ENCODE data around the gene SLC15A3. TPM values are rescaled to one million over a fixed set of nuclear protein-coding genes. Genes with fewer than 3 reads are reported as not detected.

Gene SLC15A3
- total and polyA plus RNA-seq, 3 experiments from 2014 or later = 1.2 to 1.5 TPM; not detected in 1

DNA sequence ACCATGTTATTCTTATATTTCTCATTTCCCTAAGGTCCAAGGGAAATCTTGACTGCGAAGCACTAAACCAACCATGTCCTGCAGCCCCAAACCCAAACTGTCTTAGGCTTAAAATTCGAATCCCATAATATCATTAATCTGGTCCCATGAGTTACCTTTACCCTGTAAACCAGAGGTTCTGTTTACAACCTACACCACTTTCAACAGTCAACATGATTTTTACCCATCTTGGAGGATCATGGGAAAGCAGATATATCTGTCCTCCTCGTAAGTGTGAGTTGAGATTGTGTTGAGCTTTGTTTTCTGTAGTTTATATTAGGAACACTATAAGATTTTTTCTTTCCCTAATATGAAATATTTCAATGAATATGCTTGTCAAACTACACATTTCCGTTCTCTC lies 52.0 kb downstream of the SLC15A3 start:
- POLR2A ChIA-PET = interaction anchor here (0.8 kb wide), 1 partner anchor 14 kb away, joined by 6 read pairs; the partner anchor contains the start of gene TMEM109

DNA sequence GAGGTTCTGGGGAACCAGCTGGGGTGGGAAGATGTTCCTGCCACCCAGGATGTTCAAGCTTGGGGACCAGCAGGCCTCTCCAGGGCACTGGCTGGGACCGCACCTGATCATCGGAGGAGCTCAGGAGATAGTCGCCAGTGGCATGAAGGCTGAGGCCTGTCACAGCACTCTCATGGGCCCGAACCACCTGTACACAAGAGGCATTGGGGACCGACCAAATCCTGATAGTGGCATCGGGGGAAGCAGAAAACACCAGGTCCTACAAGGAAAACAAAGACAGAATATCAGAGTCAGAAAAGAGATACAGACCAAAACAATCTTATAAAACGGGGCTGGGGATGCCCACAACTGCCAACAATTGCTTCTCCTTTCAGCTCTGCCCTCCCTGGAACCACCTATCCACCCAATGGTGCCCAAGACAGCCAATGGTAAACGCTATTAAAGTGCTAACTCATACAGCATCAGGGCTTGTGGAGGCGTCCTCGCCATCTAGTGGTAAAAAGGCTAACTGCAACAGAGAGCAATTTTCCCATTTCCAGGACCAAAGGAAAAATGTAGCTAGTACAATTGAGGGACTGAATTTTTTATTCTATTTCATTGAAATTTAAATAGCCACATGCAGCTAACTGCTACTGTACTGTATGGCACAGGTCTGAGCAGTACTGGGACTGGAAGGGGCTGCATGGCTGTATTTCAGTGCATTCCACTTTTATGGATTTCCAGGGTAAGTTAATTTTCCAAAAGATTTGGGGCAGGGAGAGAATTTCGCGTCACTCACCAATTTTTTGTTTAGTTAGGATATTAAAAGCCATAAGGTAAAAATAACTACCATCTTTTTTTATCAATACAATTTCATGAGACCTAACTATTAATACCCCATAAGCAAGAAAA lies 52.7 kb downstream of the SLC15A3 start:
- Histone ChIP-seq H3K9me3 (ENCODE audit: low read length) (no peaks in the 10 kb centered on the region), H3K27me3 (ENCODE audit: insufficient read depth, low read length, poor library complexity, severe bottlenecking) (no peaks in the 10 kb centered on the region), H3K27ac (ENCODE audit: low read depth, low read length) (no peak overlapping the region), H3K4me3 (ENCODE audit: low read length) (no peak overlapping the region), H3K36me3 (ENCODE audit: insufficient read depth, low read length) (peaks cover 81% of the 10 kb centered on the region), H3K4me1 (ENCODE audit: insufficient read depth, low read length) (peaks cover 8% of the 10 kb centered on the region)
- peak overlapping the region in 1 of 7 donors; percentile 15 for H3K4me3 Mint-ChIP-seq
- peak in 4 of 5 donors; percentile 10 to 56 (median 36) for DNase-seq
- no peaks in the 10 kb centered on the region for H3K27me3 Mint-ChIP-seq
- peaks cover 15 to 97% (median 22%) of the 10 kb centered on the region in 3 donors for H3K36me3 Mint-ChIP-seq
- peaks cover 9 to 21% (median 10%) of the 10 kb centered on the region in 3 donors for H3K4me1 Mint-ChIP-seq
- H3K27ac Mint-ChIP-seq = peak overlapping the region in 5 of 8 donors; percentile 23 to 61 (median 38)
- no peaks in the 10 kb centered on the region for H3K9me3 Mint-ChIP-seq
- CTCF ChIA-PET = interaction anchor here (0.6 to 6.0 kb wide), 16 partner anchors 9 to 288 kb away, joined by 3 to 32 read pairs (median 4); partner anchors contain the start of genes TMEM109 and TMEM132A
- POLR2A ChIA-PET = interaction anchor here (0.8 kb wide), 1 partner anchor 14 kb away, joined by 6 read pairs; the partner anchor contains the start of gene TMEM109

More for the DNA sequence above, 52.0 kb downstream of the SLC15A3 start:
- Mint-ChIP-seq H3K27me3 (no peaks in the 10 kb centered on the region), H3K4me3 (peak overlapping the region in 1 of 7 donors; percentile 27), H3K36me3 (peaks cover 12 to 92% (median 22%) of the 10 kb centered on the region in 3 donors), H3K27ac (peak overlapping the region in 3 of 8 donors; percentile 48 to 81 (median 61)), H3K4me1 (peaks cover 15 to 28% (median 16%) of the 10 kb centered on the region in 3 donors), H3K9me3 (no peaks in the 10 kb centered on the region)
- H3K27me3 ChIP-seq (ENCODE audit: insufficient read depth, low read length, poor library complexity, severe bottlenecking) = no peaks in the 10 kb centered on the region
- H3K36me3 ChIP-seq (ENCODE audit: insufficient read depth, low read length) = peaks cover 78% of the 10 kb centered on the region
- H3K4me1 ChIP-seq (ENCODE audit: insufficient read depth, low read length) = peaks cover 15% of the 10 kb centered on the region
- no peak overlapping the region for H3K4me3 ChIP-seq (ENCODE audit: low read length)
- H3K9me3 ChIP-seq (ENCODE audit: low read length) = no peaks in the 10 kb centered on the region
- H3K27ac ChIP-seq (ENCODE audit: low read depth, low read length) = no peak overlapping the region
- DNase-seq = no peak
- CTCF ChIA-PET = interaction anchor here (0.6 to 6.0 kb wide), 15 partner anchors 12 to 288 kb away, joined by 3 to 32 read pairs (median 4); partner anchors contain the start of genes TMEM109 and TMEM132A

DNA sequence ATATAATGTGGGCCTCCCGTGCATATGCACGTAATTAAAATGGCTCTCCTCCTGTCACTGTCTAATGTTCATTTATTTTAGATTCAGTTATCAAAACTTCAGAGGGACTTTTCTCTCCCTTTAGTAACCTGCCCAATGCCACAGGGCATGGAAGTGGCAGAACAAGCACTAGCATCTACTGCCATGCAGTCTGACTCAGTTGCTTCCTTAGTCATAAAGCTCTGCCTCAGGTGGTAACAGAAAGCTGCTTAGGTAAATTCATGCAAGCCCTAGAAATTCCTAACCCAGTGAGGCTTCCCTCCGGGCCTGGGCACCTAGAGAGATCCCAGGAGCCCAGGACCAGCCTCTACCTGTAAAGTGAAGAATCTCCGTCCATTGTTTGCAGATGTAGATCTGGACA lies 54.5 kb downstream of the SLC15A3 start:
- no peaks in the 10 kb centered on the region for H3K27me3 Mint-ChIP-seq
- H3K27ac ChIP-seq (ENCODE audit: low read depth, low read length) = no peak overlapping the region
- H3K4me1 Mint-ChIP-seq = peaks cover 0 to 5% (median 2%) of the 10 kb centered on the region in 3 donors
- no peak for DNase-seq
- peak overlapping the region in 2 of 8 donors; percentile 57 to 75 for H3K27ac Mint-ChIP-seq
- no peaks in the 10 kb centered on the region for H3K9me3 ChIP-seq (ENCODE audit: low read length)
- no peak overlapping the region for H3K4me3 Mint-ChIP-seq
- no peaks in the 10 kb centered on the region for H3K4me1 ChIP-seq (ENCODE audit: insufficient read depth, low read length)
- no peak overlapping the region for H3K4me3 ChIP-seq (ENCODE audit: low read length)
- H3K36me3 Mint-ChIP-seq = peaks cover 16 to 96% (median 20%) of the 10 kb centered on the region in 3 donors
- peaks cover 70% of the 10 kb centered on the region for H3K36me3 ChIP-seq (ENCODE audit: insufficient read depth, low read length)
- ChIA-PET POLR2A (no interaction called here), CTCF (interaction anchor here (1.2 to 6.0 kb wide), 2 partner anchors 10 to 256 kb away, joined by 3 to 32 read pairs; no protein-coding TSS in a partner anchor)
- H3K27me3 ChIP-seq (ENCODE audit: insufficient read depth, low read length, poor library complexity, severe bottlenecking) = no peaks in the 10 kb centered on the region
- H3K9me3 Mint-ChIP-seq = no peaks in the 10 kb centered on the region

DNA sequence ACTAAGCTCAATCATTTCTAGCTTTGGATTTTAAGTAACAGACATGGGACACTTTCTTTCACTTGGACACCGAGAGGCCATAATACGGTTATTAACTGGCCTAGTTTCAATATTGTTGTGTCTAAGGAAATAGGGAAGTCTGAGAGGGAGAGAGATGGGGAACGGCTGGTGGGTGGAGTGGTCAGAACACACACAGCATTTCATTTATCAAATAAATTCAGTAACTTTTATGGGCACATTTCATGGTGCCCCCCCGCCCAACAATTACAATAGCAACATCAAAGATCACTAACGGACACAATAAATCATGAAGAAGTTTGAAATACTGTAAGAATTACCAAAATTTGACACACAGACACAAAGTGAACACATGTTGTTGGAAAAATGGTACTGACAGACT lies 56.3 kb downstream of the SLC15A3 start:
- H3K27me3 ChIP-seq (ENCODE audit: insufficient read depth, low read length, poor library complexity, severe bottlenecking) = no peaks in the 10 kb centered on the region
- Mint-ChIP-seq H3K36me3 (peaks cover 16 to 94% (median 18%) of the 10 kb centered on the region in 3 donors), H3K4me1 (peaks cover 0 to 6% (median 4%) of the 10 kb centered on the region in 3 donors)

DNA sequence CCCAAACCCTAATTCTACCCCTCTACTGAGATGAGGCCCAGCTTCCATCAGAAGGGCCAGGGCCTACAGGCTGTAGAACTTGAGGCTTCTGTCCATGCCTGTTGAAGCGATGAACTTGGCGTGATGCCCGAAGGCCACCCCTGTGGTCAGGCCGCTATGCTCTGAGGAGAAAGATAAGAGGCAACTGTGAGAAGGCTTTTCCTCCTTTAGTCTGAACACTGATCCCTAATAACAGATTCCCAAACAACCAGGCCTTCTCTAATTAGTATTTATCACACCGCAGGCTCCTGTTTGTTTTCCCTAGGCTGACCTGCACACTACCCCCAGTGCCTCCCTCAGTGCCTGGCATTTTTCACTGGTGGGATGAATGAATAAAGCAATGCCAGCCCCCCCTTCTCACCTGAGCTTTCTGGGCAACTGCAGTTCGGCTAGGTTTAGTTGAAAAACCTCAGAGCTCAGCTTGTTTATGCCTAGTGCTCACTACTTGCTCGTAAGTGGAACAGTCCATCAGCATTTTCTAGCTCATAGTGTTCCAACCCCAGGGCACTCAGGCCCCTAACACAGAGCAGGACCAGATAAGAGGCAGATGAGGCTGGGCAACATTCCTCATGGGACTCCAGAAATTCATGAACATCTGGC lies 60.8 kb downstream of the SLC15A3 start:
- H3K27ac Mint-ChIP-seq = no peak overlapping the region
- H3K36me3 Mint-ChIP-seq = peaks cover 6 to 85% (median 18%) of the 10 kb centered on the region in 3 donors
- peaks cover 0 to 8% (median 8%) of the 10 kb centered on the region in 3 donors for H3K4me1 Mint-ChIP-seq
- H3K27me3 Mint-ChIP-seq = no peaks in the 10 kb centered on the region
- no peaks in the 10 kb centered on the region for H3K4me1 ChIP-seq (ENCODE audit: insufficient read depth, low read length)
- ChIA-PET CTCF (interaction anchor here (0.9 to 4.9 kb wide), 2 partner anchors 24 to 60 kb away, joined by 3 to 64 read pairs; no protein-coding TSS in a partner anchor), POLR2A (no interaction called here)
- no peak for DNase-seq
- no peaks in the 10 kb centered on the region for H3K9me3 Mint-ChIP-seq
- no peaks in the 10 kb centered on the region for H3K27me3 ChIP-seq (ENCODE audit: insufficient read depth, low read length, poor library complexity, severe bottlenecking)
- no peak overlapping the region for H3K27ac ChIP-seq (ENCODE audit: low read depth, low read length)
- H3K9me3 ChIP-seq (ENCODE audit: low read length) = no peaks in the 10 kb centered on the region
- H3K4me3 ChIP-seq (ENCODE audit: low read length) = no peak overlapping the region
- H3K36me3 ChIP-seq (ENCODE audit: insufficient read depth, low read length) = peaks cover 15% of the 10 kb centered on the region
- no peak overlapping the region for H3K4me3 Mint-ChIP-seq

More for the DNA sequence above, 56.3 kb downstream of the SLC15A3 start:
- peaks cover 53% of the 10 kb centered on the region for H3K36me3 ChIP-seq (ENCODE audit: insufficient read depth, low read length)
- ChIA-PET CTCF (interaction anchor here (2.2 to 2.3 kb wide), 2 partner anchors 9 to 64 kb away, joined by 12 to 13 read pairs; no protein-coding TSS in a partner anchor), POLR2A (no interaction called here)
- no peaks in the 10 kb centered on the region for H3K9me3 Mint-ChIP-seq
- no peak for DNase-seq
- no peak overlapping the region for H3K27ac ChIP-seq (ENCODE audit: low read depth, low read length)
- H3K4me1 ChIP-seq (ENCODE audit: insufficient read depth, low read length) = no peaks in the 10 kb centered on the region
- H3K4me3 ChIP-seq (ENCODE audit: low read length) = no peak overlapping the region
- no peaks in the 10 kb centered on the region for H3K9me3 ChIP-seq (ENCODE audit: low read length)
- no peak overlapping the region for H3K4me3 Mint-ChIP-seq
- no peak overlapping the region for H3K27ac Mint-ChIP-seq
- no peaks in the 10 kb centered on the region for H3K27me3 Mint-ChIP-seq

DNA sequence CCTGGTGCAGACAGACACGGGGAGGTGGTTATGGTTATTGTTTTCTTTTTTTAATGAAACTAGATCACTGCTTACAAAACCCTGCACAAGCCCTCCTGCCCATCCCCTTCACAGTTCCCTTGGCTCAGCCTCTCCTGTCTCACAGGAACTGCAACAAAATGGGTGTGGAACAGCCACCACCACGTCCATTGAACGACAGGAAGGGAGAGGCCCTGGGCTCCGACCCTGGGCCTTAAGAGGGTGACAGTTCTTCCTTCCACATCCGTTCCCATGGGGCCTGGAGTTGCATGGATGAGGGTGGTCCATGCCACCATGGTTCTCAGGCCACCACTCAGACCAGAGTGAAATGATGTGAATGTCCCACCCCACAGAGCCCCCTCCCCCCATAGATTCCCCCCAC lies 61.3 kb downstream of the SLC15A3 start:
- H3K27ac ChIP-seq (ENCODE audit: low read depth, low read length) = no peak overlapping the region
- H3K9me3 ChIP-seq (ENCODE audit: low read length) = no peaks in the 10 kb centered on the region
- DNase-seq = no peak
- CTCF ChIA-PET = interaction anchor here (0.9 to 4.9 kb wide), 4 partner anchors 15 to 115 kb away, joined by 3 to 64 read pairs (median 3); no protein-coding TSS in a partner anchor
- Mint-ChIP-seq H3K4me1 (peaks cover 0 to 8% (median 8%) of the 10 kb centered on the region in 3 donors), H3K27me3 (no peaks in the 10 kb centered on the region), H3K27ac (no peak overlapping the region), H3K36me3 (peaks cover 6 to 79% (median 18%) of the 10 kb centered on the region in 3 donors), H3K4me3 (no peak overlapping the region), H3K9me3 (no peaks in the 10 kb centered on the region)
- H3K27me3 ChIP-seq (ENCODE audit: insufficient read depth, low read length, poor library complexity, severe bottlenecking) = no peaks in the 10 kb centered on the region
- POLR2A ChIA-PET = no interaction called here
- H3K4me1 ChIP-seq (ENCODE audit: insufficient read depth, low read length) = no peaks in the 10 kb centered on the region
- no peak overlapping the region for H3K4me3 ChIP-seq (ENCODE audit: low read length)
- H3K36me3 ChIP-seq (ENCODE audit: insufficient read depth, low read length) = peaks cover 10% of the 10 kb centered on the region

DNA sequence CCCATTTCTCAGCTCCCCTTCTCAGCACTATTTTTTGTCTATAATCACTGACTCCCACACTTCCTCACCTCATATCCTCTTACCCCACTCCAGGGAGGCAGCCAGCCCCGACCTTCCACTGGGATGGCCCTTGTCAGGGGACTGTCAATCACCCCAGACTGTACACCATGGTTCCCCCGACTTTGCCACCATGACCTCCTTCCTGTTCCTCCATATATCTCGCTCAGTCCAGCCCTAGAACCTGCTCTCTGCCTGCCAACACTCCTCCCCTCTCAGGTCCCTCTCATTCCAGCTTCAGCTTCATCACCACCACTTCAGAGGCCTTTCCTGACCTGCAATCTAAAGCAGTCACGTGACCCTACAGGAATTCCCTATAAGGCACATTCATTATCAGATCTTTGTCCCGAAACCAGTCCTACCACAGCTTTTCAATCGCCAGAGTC lies 62.1 kb downstream of the SLC15A3 start:
- Histone ChIP-seq H3K4me3 (ENCODE audit: low read length) (no peak overlapping the region), H3K4me1 (ENCODE audit: insufficient read depth, low read length) (no peaks in the 10 kb centered on the region), H3K27me3 (ENCODE audit: insufficient read depth, low read length, poor library complexity, severe bottlenecking) (no peaks in the 10 kb centered on the region), H3K27ac (ENCODE audit: low read depth, low read length) (no peak overlapping the region), H3K36me3 (ENCODE audit: insufficient read depth, low read length) (peaks cover 2% of the 10 kb centered on the region), H3K9me3 (ENCODE audit: low read length) (no peaks in the 10 kb centered on the region)
- ChIA-PET POLR2A (no interaction called here), CTCF (interaction anchor here (0.7 to 4.9 kb wide), 5 partner anchors 9 to 114 kb away, joined by 3 to 64 read pairs (median 3); no protein-coding TSS in a partner anchor)
- peaks cover 0 to 8% (median 6%) of the 10 kb centered on the region in 3 donors for H3K4me1 Mint-ChIP-seq
- DNase-seq = no peak
- peak overlapping the region in 4 of 8 donors; percentile 1 to 48 (median 23) for H3K27ac Mint-ChIP-seq
- H3K36me3 Mint-ChIP-seq = peaks cover 7 to 75% (median 18%) of the 10 kb centered on the region in 3 donors
- no peaks in the 10 kb centered on the region for H3K9me3 Mint-ChIP-seq
- no peaks in the 10 kb centered on the region for H3K27me3 Mint-ChIP-seq
- H3K4me3 Mint-ChIP-seq = no peak overlapping the region
